GM12878 (cell line): Measurements from ENCODE around the gene ZNF324. TPM values are rescaled to one million over a fixed set of nuclear protein-coding genes. Genes with fewer than 3 reads are reported as not detected.

Experiments
- BHLHE40 ChIP-seq, 2 experiments: fragments of 450-650 bp in 1 of 2; IDR thresholded peaks; 2 replicates each; pipeline ENCODE4 v1.6.1; 2011 to 2017; ENCODE audit warnings: low read depth in 2 of 2, borderline replicate concordance in 1 of 2, improper control_type of control experiment in 1 of 2, low read length in 1 of 2, mild to moderate bottlenecking in 1 of 2
- BMI1 ChIP-seq: fragments of 450-650 bp; IDR thresholded peaks from 2 replicates; pipeline ENCODE4 v1.6.1; 2016; ENCODE audit warnings: mild to moderate bottlenecking, moderate library complexity, borderline replicate concordance
- BRCA1 ChIP-seq: IDR thresholded peaks from 2 replicates; pipeline ENCODE4 v1.6.1; 2011; ENCODE audit warnings: low read depth, low read length, improper control_type of control experiment
- CHD2 ChIP-seq: IDR thresholded peaks from 2 replicates; pipeline ENCODE4 v1.6.1; 2011; ENCODE audit warnings: low read depth, low read length, improper control_type of control experiment, borderline replicate concordance
- CREB1 ChIP-seq: IDR thresholded peaks from 2 replicates; pipeline ENCODE4 v1.6.1; 2012; ENCODE audit warnings: low read depth, mild to moderate bottlenecking, inconsistent platforms
- GATAD2B ChIP-seq: fragments of 450-650 bp; conservative IDR thresholded peaks from 2 replicates; pipeline ENCODE4 v1.6.1; 2017; ENCODE audit warnings: low read depth, mild to moderate bottlenecking, moderate library complexity
- HDGF ChIP-seq: fragments of 450-650 bp; IDR thresholded peaks from 2 replicates; pipeline ENCODE4 v1.6.1; 2016; ENCODE audit warnings: antibody characterized with exemption
- MEF2B ChIP-seq: fragments of 450-650 bp; IDR thresholded peaks from 2 replicates; pipeline ENCODE4 v1.6.1; 2018; ENCODE audit warnings: mild to moderate bottlenecking, moderate library complexity; ENCODE audit not compliant: partially characterized antibody, poor library complexity, severe bottlenecking
- NFYB ChIP-seq: IDR thresholded peaks from 2 replicates; pipeline ENCODE4 v1.6.1; 2011; ENCODE audit warnings: low read depth, mild to moderate bottlenecking, low read length, improper control_type of control experiment, moderate library complexity; ENCODE audit not compliant: insufficient read depth
- PAX8 ChIP-seq: fragments of 450-650 bp; IDR thresholded peaks from 2 replicates; pipeline ENCODE4 v1.6.1; 2017; ENCODE audit warnings: mild to moderate bottlenecking, moderate library complexity
- RELA ChIP-seq: fragments of 450-650 bp; IDR thresholded peaks from 2 replicates; pipeline ENCODE4 v1.8.0; 2014; ENCODE audit warnings: borderline replicate concordance; ENCODE audit not compliant: partially characterized antibody
- RFX5 ChIP-seq: IDR thresholded peaks from 2 replicates; pipeline ENCODE4 v1.6.1; 2011; ENCODE audit warnings: low read depth, low read length, improper control_type of control experiment
- SMAD5 ChIP-seq: IDR thresholded peaks from 2 replicates; pipeline ENCODE4 v1.6.1; 2016; ENCODE audit warnings: antibody characterized with exemption, low read depth
- TCF3 ChIP-seq: IDR thresholded peaks from 2 replicates; pipeline ENCODE4 v1.6.1; 2012; ENCODE audit warnings: low read depth, mild to moderate bottlenecking, low read length, borderline replicate concordance; ENCODE audit not compliant: insufficient read depth
- YY1 ChIP-seq: IDR thresholded peaks from 2 replicates; pipeline ENCODE4 v1.6.1; 2011; ENCODE audit warnings: low read depth, mild to moderate bottlenecking, low read length
- polyA plus RNA-seq, 11 experiments: library from polyadenylated mRNA; depleted of rRNA in 4 of 11; unstranded in 6 of 11; stranded (reverse) in 5 of 11; fragments of >200 nt; fragmentation: Nextera tagmentation in 4 of 11; fragmentation: Illumina TruSeq in 1 of 11; extraction: Ambion mirVana in 4 of 11; extraction: Trizol in 1 of 11; gene quantifications; 1 replicate in 1 of 11; 2 replicates in 10 of 11; pipeline versions ENCODE4 v1.2.1 to v1.2.3, GENCODE V29; 2011 to 2016; ENCODE audit warnings: inconsistent platforms in 2 of 11, missing spikeins in 2 of 11, low read depth in 1 of 11
- total RNA-seq, 4 experiments: library from RNA; depleted of rRNA in 3 of 4; stranded (reverse); fragments of >200 nt in 3 of 4; fragmentation: Illumina TruSeq in 1 of 4; extraction: Trizol in 1 of 4; gene quantifications; 2 replicates each; pipeline versions ENCODE4 v1.2.1 to v1.2.3, GENCODE V29; 2013 to 2021
- TF ChIP-seq, protein P1 (sequence below): fragments of 450-650 bp; IDR thresholded peaks from 2 replicates; pipeline ENCODE4 v1.6.1; 2017; ENCODE audit warnings: mild to moderate bottlenecking
- TF ChIP-seq, protein P2 (sequence below): IDR thresholded peaks from 2 replicates; pipeline ENCODE4 v1.6.1; 2012; ENCODE audit warnings: low read depth, low read length, improper control_type of control experiment
- TF ChIP-seq, protein P3 (sequence below): fragments of 150-350 bp; IDR thresholded peaks from 2 replicates; pipeline ENCODE4 v1.6.1; 2016; ENCODE audit warnings: low read depth, low read length
- TF ChIP-seq, protein P4 (sequence below): fragments of 450-650 bp; conservative IDR thresholded peaks from 2 replicates; pipeline ENCODE4 v1.6.1; 2017; ENCODE audit warnings: mild to moderate bottlenecking, moderate library complexity

The ZNF324 gene
- total and polyA plus RNA-seq, 10 of the 15 experiments (the other 5 are each of a cell fraction or from before 2014, with no cell fraction given): 0.71 to 13.9 (median 7.0) TPM

DNA sequence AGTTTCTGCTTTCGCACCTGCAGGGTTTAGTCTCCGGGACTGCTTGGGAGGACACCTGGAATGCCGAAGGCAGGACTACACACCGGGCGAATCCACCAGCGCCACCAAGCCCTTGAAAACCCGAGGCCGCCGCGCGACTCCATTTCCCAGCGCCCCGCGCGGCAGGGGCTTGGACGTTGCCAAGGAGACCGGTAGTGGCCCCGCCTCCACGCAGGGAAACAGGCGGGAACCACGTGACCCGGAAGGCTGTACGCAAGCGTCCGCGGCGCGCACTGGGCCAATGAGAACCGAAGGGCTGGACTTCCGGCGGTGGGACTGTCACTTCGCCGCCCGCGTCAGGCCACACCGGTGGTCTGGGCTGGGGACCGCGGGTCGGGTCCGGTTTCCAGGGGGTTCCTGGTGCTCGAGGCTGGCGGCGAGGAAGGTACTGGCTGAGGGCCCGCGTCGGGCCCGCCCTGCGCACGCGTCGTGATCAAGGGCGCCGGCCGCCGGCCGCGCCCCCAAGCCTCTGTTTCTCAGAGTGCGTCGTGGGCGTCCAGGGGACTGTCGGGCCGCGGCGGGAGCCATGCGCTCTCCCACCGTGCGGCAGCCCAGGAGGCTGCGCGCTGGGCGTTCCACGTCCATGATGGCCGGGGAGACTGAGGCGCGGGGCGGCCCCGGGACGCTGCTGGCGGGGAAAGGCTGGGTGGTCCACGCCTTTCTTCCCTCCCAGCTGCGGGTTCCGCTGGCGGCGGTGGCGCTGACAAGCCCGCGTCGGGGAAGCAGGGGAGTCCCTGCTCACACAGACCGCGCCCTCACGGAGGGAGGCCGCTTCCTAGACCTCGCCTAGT is at the start of gene ZNF324 (continued):
- TF ChIP-seq, protein P1, sequence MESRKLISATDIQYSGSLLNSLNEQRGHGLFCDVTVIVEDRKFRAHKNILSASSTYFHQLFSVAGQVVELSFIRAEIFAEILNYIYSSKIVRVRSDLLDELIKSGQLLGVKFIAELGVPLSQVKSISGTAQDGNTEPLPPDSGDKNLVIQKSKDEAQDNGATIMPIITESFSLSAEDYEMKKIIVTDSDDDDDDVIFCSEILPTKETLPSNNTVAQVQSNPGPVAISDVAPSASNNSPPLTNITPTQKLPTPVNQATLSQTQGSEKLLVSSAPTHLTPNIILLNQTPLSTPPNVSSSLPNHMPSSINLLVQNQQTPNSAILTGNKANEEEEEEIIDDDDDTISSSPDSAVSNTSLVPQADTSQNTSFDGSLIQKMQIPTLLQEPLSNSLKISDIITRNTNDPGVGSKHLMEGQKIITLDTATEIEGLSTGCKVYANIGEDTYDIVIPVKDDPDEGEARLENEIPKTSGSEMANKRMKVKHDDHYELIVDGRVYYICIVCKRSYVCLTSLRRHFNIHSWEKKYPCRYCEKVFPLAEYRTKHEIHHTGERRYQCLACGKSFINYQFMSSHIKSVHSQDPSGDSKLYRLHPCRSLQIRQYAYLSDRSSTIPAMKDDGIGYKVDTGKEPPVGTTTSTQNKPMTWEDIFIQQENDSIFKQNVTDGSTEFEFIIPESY: no peak
- no peak for TF ChIP-seq PAX8
- TF ChIP-seq, protein P2, sequence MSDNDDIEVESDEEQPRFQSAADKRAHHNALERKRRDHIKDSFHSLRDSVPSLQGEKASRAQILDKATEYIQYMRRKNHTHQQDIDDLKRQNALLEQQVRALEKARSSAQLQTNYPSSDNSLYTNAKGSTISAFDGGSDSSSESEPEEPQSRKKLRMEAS: peak; percentile 83
- peak; percentile 67; the same call in 1 of the 2 replicates for TF ChIP-seq SMAD5
- TF ChIP-seq, protein P3, sequence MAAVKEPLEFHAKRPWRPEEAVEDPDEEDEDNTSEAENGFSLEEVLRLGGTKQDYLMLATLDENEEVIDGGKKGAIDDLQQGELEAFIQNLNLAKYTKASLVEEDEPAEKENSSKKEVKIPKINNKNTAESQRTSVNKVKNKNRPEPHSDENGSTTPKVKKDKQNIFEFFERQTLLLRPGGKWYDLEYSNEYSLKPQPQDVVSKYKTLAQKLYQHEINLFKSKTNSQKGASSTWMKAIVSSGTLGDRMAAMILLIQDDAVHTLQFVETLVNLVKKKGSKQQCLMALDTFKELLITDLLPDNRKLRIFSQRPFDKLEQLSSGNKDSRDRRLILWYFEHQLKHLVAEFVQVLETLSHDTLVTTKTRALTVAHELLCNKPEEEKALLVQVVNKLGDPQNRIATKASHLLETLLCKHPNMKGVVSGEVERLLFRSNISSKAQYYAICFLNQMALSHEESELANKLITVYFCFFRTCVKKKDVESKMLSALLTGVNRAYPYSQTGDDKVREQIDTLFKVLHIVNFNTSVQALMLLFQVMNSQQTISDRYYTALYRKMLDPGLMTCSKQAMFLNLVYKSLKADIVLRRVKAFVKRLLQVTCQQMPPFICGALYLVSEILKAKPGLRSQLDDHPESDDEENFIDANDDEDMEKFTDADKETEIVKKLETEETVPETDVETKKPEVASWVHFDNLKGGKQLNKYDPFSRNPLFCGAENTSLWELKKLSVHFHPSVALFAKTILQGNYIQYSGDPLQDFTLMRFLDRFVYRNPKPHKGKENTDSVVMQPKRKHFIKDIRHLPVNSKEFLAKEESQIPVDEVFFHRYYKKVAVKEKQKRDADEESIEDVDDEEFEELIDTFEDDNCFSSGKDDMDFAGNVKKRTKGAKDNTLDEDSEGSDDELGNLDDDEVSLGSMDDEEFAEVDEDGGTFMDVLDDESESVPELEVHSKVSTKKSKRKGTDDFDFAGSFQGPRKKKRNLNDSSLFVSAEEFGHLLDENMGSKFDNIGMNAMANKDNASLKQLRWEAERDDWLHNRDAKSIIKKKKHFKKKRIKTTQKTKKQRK: no peak
- peak; percentile 93 for TF ChIP-seq NFYB
- peak; percentile 71 for TF ChIP-seq RELA
- TF ChIP-seq MEF2B: peak; percentile 39
- 0 out of 2 replicates have a peak, but pooled peaks have one; percentile 7 for TF ChIP-seq TCF3
- TF ChIP-seq CHD2: peak; percentile 66; the same call in 1 of the 2 replicates
- TF ChIP-seq YY1: peak; percentile 75; the same call in 1 of the 2 replicates
- TF ChIP-seq CREB1: peak; percentile 89
- no peak for TF ChIP-seq BRCA1
- TF ChIP-seq, protein P4, sequence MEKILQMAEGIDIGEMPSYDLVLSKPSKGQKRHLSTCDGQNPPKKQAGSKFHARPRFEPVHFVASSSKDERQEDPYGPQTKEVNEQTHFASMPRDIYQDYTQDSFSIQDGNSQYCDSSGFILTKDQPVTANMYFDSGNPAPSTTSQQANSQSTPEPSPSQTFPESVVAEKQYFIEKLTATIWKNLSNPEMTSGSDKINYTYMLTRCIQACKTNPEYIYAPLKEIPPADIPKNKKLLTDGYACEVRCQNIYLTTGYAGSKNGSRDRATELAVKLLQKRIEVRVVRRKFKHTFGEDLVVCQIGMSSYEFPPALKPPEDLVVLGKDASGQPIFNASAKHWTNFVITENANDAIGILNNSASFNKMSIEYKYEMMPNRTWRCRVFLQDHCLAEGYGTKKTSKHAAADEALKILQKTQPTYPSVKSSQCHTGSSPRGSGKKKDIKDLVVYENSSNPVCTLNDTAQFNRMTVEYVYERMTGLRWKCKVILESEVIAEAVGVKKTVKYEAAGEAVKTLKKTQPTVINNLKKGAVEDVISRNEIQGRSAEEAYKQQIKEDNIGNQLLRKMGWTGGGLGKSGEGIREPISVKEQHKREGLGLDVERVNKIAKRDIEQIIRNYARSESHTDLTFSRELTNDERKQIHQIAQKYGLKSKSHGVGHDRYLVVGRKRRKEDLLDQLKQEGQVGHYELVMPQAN: peak; percentile 96
- TF ChIP-seq BHLHE40 (IDR thresholded peaks at IDR 0.05; ENCODE audit: borderline replicate concordance in 1 of 2, low read depth in 2 of 2, low read length in 1 of 2): peak; percentile 42 to 77; a peak in 3 of 4 replicates
- 0 out of 2 replicates have a peak, but pooled peaks have one; percentile 32 for TF ChIP-seq RFX5
- TF ChIP-seq HDGF: peak; percentile 36; the same call in 1 of the 2 replicates
- TF ChIP-seq GATAD2B: peak; percentile 51
- TF ChIP-seq BMI1: peak; percentile 96
